COLO668 (cell line): ENCODE measurements around the gene CFAP58.

Experiments
- DNase-seq: peaks from one replicate; lab custom pipeline; 2025; ENCODE audit not compliant: unreplicated experiment; lab: John Stamatoyannopoulos, UW

CFAP58 gene

GRCh38 chr10:104479906-104480593 lies 126.4 kb downstream of the CFAP58 start:
- no peak for DNase-seq

GRCh38 chr10:104480797-104481196 lies 127.2 kb downstream of the CFAP58 start:
- no peak for DNase-seq

GRCh38 chr10:104483582-104483981 lies 129.9 kb downstream of the CFAP58 start:
- DNase-seq, result no peak

GRCh38 chr10:104485632-104486031 lies 132.0 kb downstream of the CFAP58 start:
- no peak for DNase-seq

GRCh38 chr10:104486803-104487202 lies 133.2 kb downstream of the CFAP58 start:
- DNase-seq, result no peak

GRCh38 chr10:104487794-104488438 lies 134.3 kb downstream of the CFAP58 start:
- no peak for DNase-seq

GRCh38 chr10:104488439-104488832 lies 134.8 kb downstream of the CFAP58 start:
- DNase-seq, result no peak

GRCh38 chr10:104492329-104492940 lies 138.8 kb downstream of the CFAP58 start:
- DNase-seq, result no peak

- DNase-seq, result no peak
Measured at GRCh38 chr10:104498347-104499081, 144.9 kb downstream of the CFAP58 start.

GRCh38 chr10:104501449-104501848 lies 147.8 kb downstream of the CFAP58 start:
- DNase-seq, result no peak

GRCh38 chr10:104501864-104502579 lies 148.4 kb downstream of the CFAP58 start:
- no peak for DNase-seq

- DNase-seq, result no peak
Measured at GRCh38 chr10:104502907-104503306, 149.3 kb downstream of the CFAP58 start.
